GM19351 (cell line): ENCODE measurements around the gene CIT.

ENCODE experiments used
- ATAC-seq: cut with Tn5 transposase; IDR thresholded peaks from one replicate; pipeline ENCODE4 v1.9.1; 2021; ENCODE audit warnings: mild to moderate bottlenecking, moderate library complexity; ENCODE audit not compliant: unreplicated experiment

CIT gene

DNA sequence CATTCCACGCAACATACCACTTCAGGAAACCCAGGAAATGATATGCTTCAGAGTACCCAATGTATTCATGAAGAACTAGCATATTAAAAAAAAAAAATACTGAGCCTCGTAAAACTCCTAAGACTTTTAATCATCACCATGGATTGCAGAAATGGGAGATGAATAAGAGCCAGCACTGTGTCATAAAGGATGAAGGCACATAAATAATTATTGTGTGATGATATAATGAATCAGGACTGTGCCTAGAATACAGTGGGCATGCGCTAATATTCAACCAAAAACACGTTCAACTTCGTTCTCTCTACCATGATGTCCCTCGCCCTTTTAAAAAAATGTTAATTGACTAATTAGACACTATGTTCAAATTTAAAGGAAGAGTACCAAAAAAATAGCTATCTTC, 68.7 kb downstream of the CIT start:
- no peak for ATAC-seq

- no peak for ATAC-seq
These were observed 69.7 kb downstream of the CIT start for GRCh38 chr12:119807380-119807779.

DNA sequence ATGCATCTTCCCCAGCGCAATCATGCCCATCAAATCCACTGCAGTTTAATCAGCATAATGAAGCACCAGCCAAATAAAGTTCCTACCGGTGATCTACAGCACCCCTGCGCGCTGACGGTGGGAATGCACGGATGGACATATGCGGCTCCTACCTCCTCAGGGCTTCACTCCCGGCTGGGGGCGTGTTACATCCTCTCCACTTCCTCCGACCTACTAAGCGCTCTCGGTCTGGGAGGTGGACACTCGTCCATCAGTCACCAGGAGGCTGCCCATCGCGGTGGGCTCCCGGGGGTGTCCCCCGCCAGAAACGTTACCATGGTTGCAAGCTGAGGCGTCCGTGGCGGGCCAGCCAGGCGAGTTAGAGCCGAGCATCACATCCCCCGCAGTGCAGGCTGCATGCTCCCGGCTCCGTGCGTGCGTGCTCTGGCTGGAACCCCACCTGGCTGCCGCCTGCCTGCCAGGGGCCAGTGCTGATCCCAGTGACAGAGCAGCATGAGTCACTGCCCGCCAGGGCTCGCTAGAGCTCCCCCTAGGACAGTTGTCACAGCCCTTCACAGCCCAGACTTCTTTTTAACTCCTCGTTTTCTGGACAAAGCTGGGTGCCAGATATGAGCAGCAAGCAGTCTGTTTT, 73.0 kb downstream of the CIT start:
- ATAC-seq, result no peak

GRCh38 chr12:119803381-119803791, 73.7 kb downstream of the CIT start:
- ATAC-seq, result no peak

GRCh38 chr12:119802472-119802871, 74.6 kb downstream of the CIT start:
- ATAC-seq, result no peak

- ATAC-seq, result no peak
These were observed 80.0 kb downstream of the CIT start for GRCh38 chr12:119797090-119797489.

DNA sequence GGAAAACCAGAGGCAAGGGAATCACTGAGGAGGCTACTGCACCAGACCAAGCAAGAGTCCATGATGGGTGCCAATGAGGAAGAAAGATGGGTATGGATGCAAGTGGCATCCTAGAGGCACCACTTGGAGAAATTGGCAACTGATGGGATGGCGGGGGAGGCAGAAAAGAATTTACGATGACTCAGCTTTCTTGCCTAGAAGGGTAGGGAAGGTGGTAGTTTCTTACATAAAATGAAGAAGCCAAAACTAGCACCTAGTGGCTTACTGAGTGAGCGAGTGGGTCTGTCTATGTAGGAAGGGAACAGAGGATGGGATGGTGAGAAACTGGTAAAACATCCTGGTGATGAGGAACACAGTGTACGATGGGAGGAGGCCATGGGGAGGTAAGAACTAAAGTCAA, 80.8 kb downstream of the CIT start:
- ATAC-seq, result no peak

GRCh38 chr12:119791453-119791852, 85.7 kb downstream of the CIT start:
- no peak for ATAC-seq

GRCh38 chr12:119788786-119789185, 88.3 kb downstream of the CIT start:
- no peak for ATAC-seq

DNA sequence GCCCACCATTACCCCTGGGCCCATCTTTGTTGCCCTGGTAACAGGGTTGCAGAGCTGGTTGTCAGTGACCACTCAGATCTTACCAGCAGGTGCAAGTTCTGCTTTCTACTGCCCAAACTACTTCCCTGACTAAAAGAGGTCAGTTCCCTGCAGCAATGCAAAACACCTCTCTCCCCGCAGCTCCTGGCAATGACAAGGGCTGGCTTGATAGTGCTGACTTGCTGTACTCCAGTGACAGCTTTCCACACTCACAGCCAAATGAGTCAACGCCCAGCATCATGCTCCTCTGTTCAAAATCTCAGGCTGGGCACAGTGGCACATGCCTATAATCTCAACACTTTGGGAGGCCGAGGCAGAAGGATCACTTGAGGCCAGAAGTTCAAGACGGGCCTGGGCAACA, 90.6 kb downstream of the CIT start:
- no peak for ATAC-seq

GRCh38 chr12:119784673-119785072, 92.4 kb downstream of the CIT start:
- no peak for ATAC-seq

DNA sequence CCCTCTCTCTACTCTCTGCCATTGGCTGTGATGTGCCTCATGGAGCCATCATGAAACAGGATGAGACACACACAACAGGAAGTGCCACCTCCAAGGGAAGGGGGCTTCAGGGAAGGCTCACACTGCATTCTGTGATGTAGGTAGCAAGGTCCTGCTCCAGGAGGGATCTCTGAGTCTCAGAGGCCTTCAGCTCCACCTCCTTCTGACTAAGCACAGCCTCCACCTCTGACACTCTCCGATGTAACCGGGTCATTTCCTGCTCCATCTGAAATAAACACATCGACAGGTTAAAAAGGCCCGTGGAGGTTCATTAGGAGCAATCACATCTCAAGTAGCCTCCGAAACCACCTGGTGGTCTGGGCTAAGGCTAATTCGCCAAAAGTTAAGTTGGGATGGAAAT, 93.3 kb downstream of the CIT start:
- ATAC-seq, result no peak

GRCh38 chr12:119781804-119782203, 95.3 kb downstream of the CIT start:
- ATAC-seq, result peak; percentile 91

- ATAC-seq, result no peak
These were observed 96.2 kb downstream of the CIT start for GRCh38 chr12:119780786-119781434.

- no peak for ATAC-seq
These were observed 101.7 kb downstream of the CIT start for GRCh38 chr12:119775246-119775895.

GRCh38 chr12:119772431-119772830, 104.7 kb downstream of the CIT start:
- ATAC-seq, result no peak

- no peak for ATAC-seq
These were observed 107.0 kb downstream of the CIT start for GRCh38 chr12:119770146-119770545.

DNA sequence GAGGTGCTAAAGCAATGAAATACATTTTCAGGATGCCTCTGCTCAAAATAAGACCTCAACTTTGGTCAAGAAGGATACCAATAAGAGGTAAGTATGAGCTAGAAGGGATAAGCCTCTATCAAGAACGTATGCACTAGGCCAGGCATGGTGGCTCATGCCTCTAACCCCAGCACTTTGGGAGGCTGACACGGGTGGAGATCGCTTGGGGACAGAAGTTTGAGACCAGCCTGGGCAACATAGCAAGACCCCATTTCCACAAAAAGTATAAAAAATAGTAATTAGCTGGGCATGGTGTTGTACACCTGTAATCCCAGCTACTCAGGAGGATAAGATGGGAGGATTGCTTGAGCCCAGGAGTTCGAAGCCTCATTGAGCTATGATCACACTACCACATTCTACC, 114.5 kb downstream of the CIT start:
- ATAC-seq, result no peak

DNA sequence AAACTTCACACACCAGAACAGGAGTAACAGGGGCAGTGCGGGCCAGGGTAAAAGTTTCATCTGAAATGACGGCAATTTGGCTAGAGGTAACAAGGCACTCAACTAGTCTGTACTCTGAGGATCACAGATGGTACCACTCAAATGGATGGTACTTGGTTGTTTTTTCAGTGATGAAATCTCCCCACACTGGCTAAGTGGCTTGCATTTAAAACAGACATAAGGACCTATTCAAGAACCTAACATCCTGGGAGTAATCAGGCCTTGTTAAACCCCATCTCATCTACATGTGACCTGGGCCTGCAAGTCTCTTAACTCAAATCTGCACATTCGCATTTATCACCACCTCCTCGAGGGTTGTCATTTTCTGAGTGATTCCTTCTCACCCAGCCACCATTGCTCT, 118.4 kb downstream of the CIT start:
- no peak for ATAC-seq

DNA sequence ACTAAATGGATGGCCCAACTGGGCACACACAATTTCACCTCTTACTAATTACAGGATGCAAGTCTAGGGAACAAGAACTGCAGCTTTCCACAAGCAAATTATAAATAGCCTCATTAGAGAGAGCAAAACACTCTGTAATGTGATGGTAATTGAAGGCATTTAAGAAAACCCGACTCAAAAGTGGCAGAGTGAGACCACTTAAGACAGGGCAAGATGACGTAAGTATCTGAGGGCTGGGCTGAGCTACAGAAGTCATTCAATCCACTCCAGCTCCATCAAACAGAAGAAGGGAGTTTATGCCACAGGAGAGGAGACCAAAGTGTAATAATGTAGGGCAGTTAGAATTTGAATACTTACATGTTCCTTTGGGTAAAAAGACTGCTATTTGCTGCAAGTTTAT, 118.9 kb downstream of the CIT start:
- no peak for ATAC-seq

GRCh38 chr12:119751961-119752360, 125.2 kb downstream of the CIT start:
- no peak for ATAC-seq

- no peak for ATAC-seq
These were observed 127.5 kb downstream of the CIT start for GRCh38 chr12:119749666-119750065.
